Measurements from ENCODE around the gene WBP1.

Gene WBP1

DNA sequence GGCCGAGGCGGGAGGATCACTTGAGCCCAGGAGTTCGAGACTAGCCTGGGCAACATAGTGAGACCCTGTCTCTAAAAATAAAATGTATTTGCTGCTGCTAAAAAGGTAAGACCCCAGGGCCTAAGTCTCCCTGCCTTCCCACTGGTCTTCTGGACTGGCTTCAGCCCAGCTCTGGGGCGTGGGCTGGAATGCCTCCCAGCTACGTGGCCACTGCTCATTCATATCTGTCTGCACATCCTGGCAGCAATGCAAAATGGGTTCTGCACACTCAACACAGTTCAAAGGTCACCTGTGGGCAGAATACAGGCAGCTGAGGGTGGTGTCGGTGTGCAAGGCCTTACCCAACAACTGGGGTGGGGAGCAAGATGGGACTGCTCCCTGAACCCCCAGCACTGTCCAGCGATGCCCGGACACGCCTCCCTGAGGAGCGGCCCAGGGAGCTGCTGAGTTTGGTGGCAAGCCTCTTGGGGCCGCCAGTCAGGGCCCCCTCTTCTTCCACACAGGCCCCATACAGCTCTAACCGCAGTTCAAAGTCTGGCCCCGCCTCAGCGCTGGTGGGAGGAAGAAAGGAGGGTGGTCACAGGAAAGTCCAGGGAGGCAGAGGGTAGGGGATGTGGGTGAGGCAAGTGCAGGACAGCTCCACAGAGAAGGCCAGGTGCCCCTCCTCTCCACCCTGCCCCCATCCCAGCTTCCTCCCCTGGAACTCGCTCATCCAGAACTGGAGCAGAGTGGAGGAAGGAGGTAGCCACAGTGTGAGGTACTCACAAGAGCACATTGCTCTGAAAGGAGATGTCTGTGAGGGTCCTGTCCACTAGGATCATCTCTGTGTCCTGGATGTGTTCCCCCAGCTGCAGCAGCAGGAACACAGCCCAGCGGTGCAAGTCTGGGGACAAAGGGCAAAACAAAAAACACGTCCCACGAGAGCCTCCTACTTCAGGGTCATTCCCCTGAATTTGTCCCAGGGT is 28.5 kb upstream of the WBP1 start:
- no peak overlapping the region for H3K27ac ChIP-seq (ENCODE audit: low read depth, low read length)
- no peak overlapping the region for H3K4me3 ChIP-seq (ENCODE audit: low read depth, low read length)
- no peak overlapping the region for H3K9ac ChIP-seq (ENCODE audit: low read depth, low read length)
- no peaks in the 10 kb centered on the region for H3K4me1 ChIP-seq (ENCODE audit: control insufficient read depth, insufficient read depth, low read length)
- no peaks in the 10 kb centered on the region for H3K27me3 ChIP-seq (ENCODE audit: control insufficient read depth, insufficient read depth, low read length)
- no peaks in the 10 kb centered on the region for H3K9me3 ChIP-seq (ENCODE audit: control insufficient read depth, insufficient read depth, low read length)
- peaks cover 77% of the 10 kb centered on the region for H3K36me3 ChIP-seq (ENCODE audit: control insufficient read depth, insufficient read depth, low read length)

DNA sequence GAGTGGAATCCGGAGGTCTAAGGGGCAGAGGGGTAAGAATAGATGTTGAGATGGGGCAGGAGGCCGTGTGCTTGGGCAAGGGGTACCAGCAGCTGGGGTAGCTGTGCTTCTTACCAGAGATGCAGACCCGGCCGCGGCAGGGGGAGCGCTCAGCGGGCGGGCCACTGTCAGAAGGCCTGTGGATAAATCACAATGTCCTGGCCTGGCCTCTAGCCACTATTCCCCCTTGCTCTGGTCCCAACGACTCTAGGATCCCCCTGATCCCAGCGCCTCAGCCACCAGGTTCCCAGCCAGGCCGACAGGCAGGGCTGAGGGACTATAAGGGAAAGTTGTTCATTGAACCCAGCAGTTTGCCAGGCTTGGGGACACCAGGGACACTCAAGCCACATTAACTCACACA is 27.7 kb upstream of the WBP1 start:
- Histone ChIP-seq H3K4me1 (ENCODE audit: control insufficient read depth, insufficient read depth, low read length) (no peaks in the 10 kb centered on the region), H3K4me3 (ENCODE audit: low read depth, low read length) (no peak overlapping the region), H3K27ac (ENCODE audit: low read depth, low read length) (no peak overlapping the region), H3K9ac (ENCODE audit: low read depth, low read length) (no peak overlapping the region), H3K36me3 (ENCODE audit: control insufficient read depth, insufficient read depth, low read length) (peaks cover 76% of the 10 kb centered on the region), H3K27me3 (ENCODE audit: control insufficient read depth, insufficient read depth, low read length) (no peaks in the 10 kb centered on the region), H3K9me3 (ENCODE audit: control insufficient read depth, insufficient read depth, low read length) (no peaks in the 10 kb centered on the region)

DNA sequence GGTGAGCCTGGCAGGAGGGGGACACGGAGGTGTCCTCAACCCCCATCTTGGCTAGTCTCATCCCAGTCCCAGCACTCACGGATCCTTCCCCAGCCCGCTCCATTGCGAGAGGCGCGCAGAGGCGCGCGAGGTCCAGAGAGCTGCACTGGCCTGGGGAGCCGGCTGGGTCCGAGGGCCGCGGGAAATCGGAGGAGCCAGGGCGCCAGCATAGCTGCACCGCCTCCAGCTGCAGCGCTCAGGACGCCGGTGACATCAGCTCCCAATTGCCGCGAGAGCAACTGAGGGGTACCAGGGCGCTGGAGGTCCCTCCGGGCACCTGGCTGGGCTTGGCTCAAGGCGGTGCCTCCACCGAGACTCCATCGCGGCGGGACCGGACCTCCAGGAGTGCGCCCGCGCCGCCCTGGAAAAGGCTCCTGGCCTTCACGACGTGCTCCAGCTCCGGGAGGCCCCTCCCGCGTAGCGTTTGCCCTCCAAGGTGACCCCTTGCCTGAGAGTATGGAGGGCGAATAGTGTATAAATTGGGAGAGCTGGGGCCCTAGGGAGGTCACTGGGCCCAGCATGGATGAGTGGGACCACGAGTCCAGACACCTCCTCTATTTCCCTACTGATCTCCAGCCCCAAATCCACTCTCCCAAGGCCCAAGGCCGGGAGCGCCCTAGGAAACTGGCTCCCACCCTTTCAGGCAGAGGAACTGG is 22.0 kb upstream of the WBP1 start:
- Histone ChIP-seq H3K36me3 (ENCODE audit: control insufficient read depth, insufficient read depth, low read length) (peaks cover 45% of the 10 kb centered on the region), H3K4me1 (ENCODE audit: control insufficient read depth, insufficient read depth, low read length) (peaks cover 26% of the 10 kb centered on the region), H3K27me3 (ENCODE audit: control insufficient read depth, insufficient read depth, low read length) (no peaks in the 10 kb centered on the region), H3K9me3 (ENCODE audit: control insufficient read depth, insufficient read depth, low read length) (no peaks in the 10 kb centered on the region), H3K27ac (ENCODE audit: low read depth, low read length) (peak overlapping the region; percentile 50), H3K9ac (ENCODE audit: low read depth, low read length) (no peak overlapping the region), H3K4me3 (ENCODE audit: low read depth, low read length) (no peak overlapping the region)

DNA sequence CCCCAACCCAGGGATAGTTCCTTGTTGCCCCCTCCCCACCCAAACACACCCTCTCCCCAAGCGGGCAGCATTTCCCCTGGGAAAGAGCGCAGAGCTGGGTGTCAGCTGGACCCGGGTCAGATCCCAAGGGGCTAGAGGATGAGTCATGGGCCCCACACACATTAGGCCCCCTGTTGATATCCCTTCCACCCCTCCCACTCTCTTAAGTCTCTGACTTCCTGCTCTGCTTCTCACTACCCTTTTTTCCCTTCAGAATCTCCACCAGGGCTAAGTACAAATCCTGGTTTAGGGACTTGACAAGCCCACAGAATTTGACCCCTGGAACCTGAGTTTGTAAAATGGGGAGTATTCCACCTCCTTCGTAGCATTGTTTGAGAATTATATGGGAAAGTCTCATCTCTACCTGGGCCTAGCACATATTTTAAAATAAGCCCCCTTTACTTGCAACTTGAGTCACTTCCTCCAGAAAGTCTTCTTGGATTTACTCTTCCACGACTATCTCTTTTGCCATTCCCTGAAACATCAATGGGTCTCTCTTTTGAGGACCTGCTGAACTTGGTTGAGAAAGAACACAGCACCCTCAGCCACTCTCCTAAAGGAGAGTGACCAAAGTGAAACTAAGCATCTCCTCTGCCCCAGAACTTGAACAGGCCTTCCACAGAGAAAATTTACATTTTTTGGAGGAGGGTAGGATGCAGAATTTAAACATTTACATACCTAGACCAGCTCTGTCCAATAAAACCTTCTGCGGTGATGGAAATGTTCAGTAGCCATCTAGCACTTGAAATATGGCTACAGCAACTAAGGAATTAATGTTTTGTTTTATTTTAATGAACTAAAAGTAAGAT is 21.2 kb upstream of the WBP1 start:
- peaks cover 37% of the 10 kb centered on the region for H3K36me3 ChIP-seq (ENCODE audit: control insufficient read depth, insufficient read depth, low read length)
- no peak overlapping the region for H3K4me3 ChIP-seq (ENCODE audit: low read depth, low read length)
- H3K9ac ChIP-seq (ENCODE audit: low read depth, low read length) = no peak overlapping the region
- H3K4me1 ChIP-seq (ENCODE audit: control insufficient read depth, insufficient read depth, low read length) = peaks cover 26% of the 10 kb centered on the region
- peak overlapping the region; percentile 63 for H3K27ac ChIP-seq (ENCODE audit: low read depth, low read length)
- H3K27me3 ChIP-seq (ENCODE audit: control insufficient read depth, insufficient read depth, low read length) = no peaks in the 10 kb centered on the region
- H3K9me3 ChIP-seq (ENCODE audit: control insufficient read depth, insufficient read depth, low read length) = no peaks in the 10 kb centered on the region

DNA sequence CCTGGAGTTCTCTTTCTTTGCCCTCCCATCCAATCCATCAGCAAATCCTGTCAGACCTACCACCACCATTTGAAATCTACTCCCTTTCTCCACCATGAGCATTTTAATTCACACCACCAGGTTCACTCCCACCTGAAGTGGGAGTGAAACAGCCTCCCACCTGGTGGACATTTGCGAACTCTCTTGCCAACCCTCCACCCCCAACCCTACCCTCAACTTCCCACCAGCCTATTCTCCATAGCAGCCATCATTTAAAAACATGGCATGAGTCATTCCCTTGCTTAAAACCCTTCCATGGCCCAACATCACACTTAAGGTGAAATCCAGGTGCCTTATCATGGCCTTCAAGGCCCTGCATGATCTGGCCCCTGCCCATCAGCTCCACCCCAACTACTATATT is 20.0 kb upstream of the WBP1 start:
- Histone ChIP-seq H3K9ac (ENCODE audit: low read depth, low read length) (no peak overlapping the region), H3K27me3 (ENCODE audit: control insufficient read depth, insufficient read depth, low read length) (no peaks in the 10 kb centered on the region), H3K27ac (ENCODE audit: low read depth, low read length) (no peak overlapping the region), H3K4me1 (ENCODE audit: control insufficient read depth, insufficient read depth, low read length) (peaks cover 26% of the 10 kb centered on the region), H3K4me3 (ENCODE audit: low read depth, low read length) (no peak overlapping the region), H3K9me3 (ENCODE audit: control insufficient read depth, insufficient read depth, low read length) (no peaks in the 10 kb centered on the region), H3K36me3 (ENCODE audit: control insufficient read depth, insufficient read depth, low read length) (peaks cover 31% of the 10 kb centered on the region; the same call in 1 of the 2 replicates)

DNA sequence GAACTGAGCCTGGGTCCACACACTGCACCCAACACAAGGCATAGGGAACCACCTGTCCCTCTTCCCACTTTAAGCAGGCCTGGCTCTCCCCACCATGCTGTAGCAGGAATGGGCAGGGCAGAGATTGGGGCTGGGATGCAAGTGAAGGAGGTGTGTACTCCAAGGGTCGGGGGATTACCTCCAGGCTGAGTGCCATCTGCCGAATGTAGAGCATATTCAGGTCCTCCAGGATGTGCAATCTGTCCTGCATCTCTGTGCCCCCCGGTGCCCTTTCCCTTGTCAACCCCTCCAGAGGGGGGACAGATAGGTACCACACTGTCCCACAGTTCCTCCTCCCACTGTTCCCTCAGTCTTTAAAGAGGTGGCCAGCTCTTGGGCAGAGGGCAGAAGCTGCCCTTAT is 18.9 kb upstream of the WBP1 start:
- peak overlapping the region; percentile 86 for H3K4me3 ChIP-seq (ENCODE audit: low read depth, low read length)
- H3K9ac ChIP-seq (ENCODE audit: low read depth, low read length) = no peak overlapping the region
- H3K27ac ChIP-seq (ENCODE audit: low read depth, low read length) = peak overlapping the region; percentile 99
- H3K9me3 ChIP-seq (ENCODE audit: control insufficient read depth, insufficient read depth, low read length) = no peaks in the 10 kb centered on the region
- peaks cover 31% of the 10 kb centered on the region; the same call in 1 of the 2 replicates for H3K36me3 ChIP-seq (ENCODE audit: control insufficient read depth, insufficient read depth, low read length)
- H3K27me3 ChIP-seq (ENCODE audit: control insufficient read depth, insufficient read depth, low read length) = no peaks in the 10 kb centered on the region; the same call in 1 of the 2 replicates
- peaks cover 26% of the 10 kb centered on the region for H3K4me1 ChIP-seq (ENCODE audit: control insufficient read depth, insufficient read depth, low read length)

DNA sequence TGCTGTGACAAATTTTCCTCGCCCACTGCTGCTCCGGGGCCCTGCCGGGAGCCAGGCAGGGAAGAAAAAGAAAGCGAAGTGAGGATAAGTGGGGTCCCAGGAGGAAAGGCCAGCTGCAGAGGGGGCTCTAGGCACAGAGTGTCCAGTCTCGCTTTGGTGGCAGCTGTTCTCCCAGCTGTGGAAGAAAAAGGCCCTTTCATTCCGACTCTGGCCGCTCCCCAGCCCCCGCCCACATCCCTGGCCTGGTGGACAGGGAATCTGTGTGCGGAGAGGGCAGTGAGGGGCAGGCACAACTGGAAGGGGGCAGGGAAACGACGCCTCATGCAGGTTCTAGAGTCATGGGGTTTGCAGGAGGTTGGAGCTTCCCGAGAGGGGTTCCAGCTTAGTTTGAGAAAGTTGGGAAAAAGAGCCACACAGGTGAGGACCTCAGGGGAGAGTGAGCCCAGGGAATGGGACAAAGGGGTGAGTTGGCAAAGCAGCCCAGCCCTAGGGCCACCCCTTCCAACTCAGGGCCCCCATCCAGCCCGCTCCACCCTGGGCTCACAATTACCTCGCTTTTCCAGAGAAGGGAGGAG is 18.3 kb upstream of the WBP1 start:
- Histone ChIP-seq H3K27me3 (ENCODE audit: control insufficient read depth, insufficient read depth, low read length) (no peaks in the 10 kb centered on the region; the same call in 1 of the 2 replicates), H3K36me3 (ENCODE audit: control insufficient read depth, insufficient read depth, low read length) (peaks cover 30% of the 10 kb centered on the region; the same call in 1 of the 2 replicates), H3K4me3 (ENCODE audit: low read depth, low read length) (peak overlapping the region; percentile 86), H3K27ac (ENCODE audit: low read depth, low read length) (peak overlapping the region; percentile 99), H3K4me1 (ENCODE audit: control insufficient read depth, insufficient read depth, low read length) (peaks cover 26% of the 10 kb centered on the region), H3K9ac (ENCODE audit: low read depth, low read length) (peak overlapping the region; percentile 91), H3K9me3 (ENCODE audit: control insufficient read depth, insufficient read depth, low read length) (no peaks in the 10 kb centered on the region)

DNA sequence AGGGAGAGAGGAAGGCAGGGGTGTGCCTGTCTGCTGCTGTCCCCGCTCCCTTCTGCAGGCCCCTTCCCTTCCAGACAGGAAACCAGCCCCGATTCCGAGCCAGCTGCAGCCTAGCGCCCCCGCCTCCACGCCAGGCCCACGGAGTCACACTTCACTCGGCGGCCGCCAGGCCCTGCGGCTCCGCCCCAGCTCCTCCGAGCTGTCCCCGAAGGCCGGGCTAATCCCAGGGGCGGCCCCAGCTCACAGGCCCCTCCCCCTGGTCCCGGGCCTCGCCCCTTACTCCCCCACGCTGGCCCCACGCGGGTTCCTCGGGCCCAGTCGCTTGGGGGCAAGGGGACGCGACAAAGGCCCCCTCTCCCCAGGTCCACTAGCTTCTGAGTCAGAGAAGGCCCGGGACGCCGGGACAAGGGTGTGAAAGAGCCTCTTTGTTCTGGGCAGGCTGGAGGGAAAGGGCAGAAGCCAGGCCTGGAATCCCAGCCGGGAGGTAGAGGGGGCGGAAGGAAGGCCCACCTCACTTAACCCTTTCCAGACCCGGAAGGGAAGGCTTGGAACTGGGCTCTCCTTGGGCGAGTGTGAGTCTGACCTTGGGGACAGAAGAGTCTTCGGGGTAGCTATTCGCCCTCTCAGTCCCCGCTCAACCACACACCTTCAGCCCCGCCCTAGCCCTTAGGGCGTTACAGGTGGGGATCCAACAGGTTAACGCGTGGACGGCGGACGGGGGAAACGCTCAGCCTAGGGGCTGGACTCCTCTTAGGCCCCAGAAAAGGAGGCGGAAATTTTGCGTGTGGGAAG is 17.7 kb upstream of the WBP1 start:
- Histone ChIP-seq H3K27ac (ENCODE audit: low read depth, low read length) (peak overlapping the region; percentile 99), H3K9me3 (ENCODE audit: control insufficient read depth, insufficient read depth, low read length) (no peaks in the 10 kb centered on the region), H3K9ac (ENCODE audit: low read depth, low read length) (peak overlapping the region; percentile 91), H3K4me3 (ENCODE audit: low read depth, low read length) (peak overlapping the region; percentile 86), H3K4me1 (ENCODE audit: control insufficient read depth, insufficient read depth, low read length) (peaks cover 26% of the 10 kb centered on the region), H3K36me3 (ENCODE audit: control insufficient read depth, insufficient read depth, low read length) (peaks cover 24% of the 10 kb centered on the region; the same call in 1 of the 2 replicates), H3K27me3 (ENCODE audit: control insufficient read depth, insufficient read depth, low read length) (no peaks in the 10 kb centered on the region; the same call in 1 of the 2 replicates)

DNA sequence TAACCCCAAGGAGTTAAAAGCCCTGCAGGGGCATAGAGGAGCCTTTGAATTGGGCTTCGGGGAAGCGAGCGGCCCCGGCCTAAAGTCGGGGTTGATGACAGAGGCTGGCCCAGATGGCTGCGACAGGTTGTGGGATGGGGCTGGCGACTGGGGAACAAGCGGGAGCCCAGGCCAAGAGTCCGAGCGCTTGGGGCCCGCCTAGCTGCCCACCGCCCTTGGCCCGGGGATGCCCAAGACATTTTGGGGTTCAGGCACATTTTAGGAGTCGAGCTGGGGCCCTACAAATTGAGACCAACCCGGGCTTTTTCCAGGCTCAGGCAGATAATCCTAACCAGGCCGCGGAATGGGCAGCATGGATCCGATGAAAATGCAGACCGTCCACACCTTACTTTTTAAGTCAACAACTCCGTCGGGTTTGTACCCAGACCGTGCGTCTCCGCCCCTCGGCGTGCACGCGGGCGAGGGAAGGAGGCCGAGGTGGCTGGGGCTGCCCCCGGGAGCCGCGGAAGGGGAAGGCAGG is 17.0 kb upstream of the WBP1 start:
- H3K4me3 ChIP-seq (ENCODE audit: low read depth, low read length) = peak overlapping the region; percentile 86
- H3K9me3 ChIP-seq (ENCODE audit: control insufficient read depth, insufficient read depth, low read length) = no peaks in the 10 kb centered on the region
- peak overlapping the region; percentile 99 for H3K27ac ChIP-seq (ENCODE audit: low read depth, low read length)

More for the DNA sequence above, 17.0 kb upstream of the WBP1 start:
- Histone ChIP-seq H3K9ac (ENCODE audit: low read depth, low read length) (peak overlapping the region; percentile 91), H3K4me1 (ENCODE audit: control insufficient read depth, insufficient read depth, low read length) (peaks cover 26% of the 10 kb centered on the region), H3K36me3 (ENCODE audit: control insufficient read depth, insufficient read depth, low read length) (peaks cover 22% of the 10 kb centered on the region; the same call in 1 of the 2 replicates), H3K27me3 (ENCODE audit: control insufficient read depth, insufficient read depth, low read length) (no peaks in the 10 kb centered on the region; the same call in 1 of the 2 replicates)
